ENCODE data around the gene PDE4D. TPM values are rescaled to one million over a fixed set of nuclear protein-coding genes. Genes with fewer than 3 reads are reported as not detected.
"Not testable (repeated sequence)": the region's sequence is repeated elsewhere in the genome, so short reads cannot be mapped to it uniquely, and the experiment has no call there.

The PDE4D gene
- polyA plus RNA-seq, 4 donors, result 17.5 to 31.9 (median 22.8) TPM

DNA sequence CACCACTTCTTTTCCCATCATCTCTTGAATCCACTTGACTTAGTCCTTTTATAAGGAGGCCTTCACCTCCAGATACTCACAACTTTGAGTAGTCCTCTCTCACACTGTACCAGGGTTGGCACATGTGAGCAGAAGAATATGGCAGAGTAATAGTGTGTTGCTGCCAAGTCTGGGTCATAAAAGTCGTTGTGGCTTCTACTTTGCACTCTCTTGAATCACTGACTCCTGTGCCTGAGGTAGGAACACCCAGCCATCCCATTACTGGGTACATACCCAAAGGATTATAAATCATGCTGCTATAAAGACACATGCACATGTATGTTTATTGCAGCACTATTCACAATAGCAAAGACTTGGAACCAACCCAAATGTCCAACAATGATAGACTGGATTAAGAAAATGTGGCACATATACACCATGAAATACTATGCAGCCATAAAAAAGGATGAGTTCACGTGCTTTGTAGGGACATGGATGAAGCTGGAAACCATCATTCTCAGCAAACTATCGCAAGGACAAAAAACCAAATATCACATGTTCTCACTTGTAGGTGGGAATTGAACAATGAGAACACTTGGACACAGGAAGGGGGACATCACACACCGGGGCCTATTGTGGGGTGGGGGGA is 145.4 kb downstream of the PDE4D start:
- DNase-seq (ENCODE audit: low read depth in 4 of 4, low spot score in 3 of 4), result not testable (repeated sequence)

DNA sequence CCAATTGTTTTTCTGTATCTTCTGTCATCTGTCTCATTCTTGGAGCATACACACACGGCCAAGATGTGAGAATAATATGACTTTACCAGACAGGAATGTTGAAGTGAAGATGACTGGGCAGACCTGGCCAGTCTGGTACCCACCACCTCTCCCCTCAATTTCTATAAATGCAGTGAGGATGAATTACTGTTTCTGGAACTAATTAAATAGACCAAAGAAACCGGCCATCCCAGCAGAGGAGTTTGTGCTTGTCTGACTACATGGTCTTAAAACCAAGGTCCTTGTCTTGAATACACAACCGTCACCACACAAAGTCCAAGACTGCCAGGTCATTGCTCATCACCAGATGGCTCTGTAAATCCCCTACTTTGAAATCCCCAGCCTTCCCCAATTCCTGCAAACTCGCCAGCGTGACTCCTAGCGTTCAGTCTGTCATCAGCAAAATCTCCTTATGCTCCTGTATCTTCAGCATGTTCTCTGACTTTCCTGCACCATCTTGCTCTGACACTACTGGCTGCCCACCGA is 147.2 kb downstream of the PDE4D start:
- no peak for DNase-seq (ENCODE audit: low read depth in 4 of 4, low spot score in 3 of 4)

DNA sequence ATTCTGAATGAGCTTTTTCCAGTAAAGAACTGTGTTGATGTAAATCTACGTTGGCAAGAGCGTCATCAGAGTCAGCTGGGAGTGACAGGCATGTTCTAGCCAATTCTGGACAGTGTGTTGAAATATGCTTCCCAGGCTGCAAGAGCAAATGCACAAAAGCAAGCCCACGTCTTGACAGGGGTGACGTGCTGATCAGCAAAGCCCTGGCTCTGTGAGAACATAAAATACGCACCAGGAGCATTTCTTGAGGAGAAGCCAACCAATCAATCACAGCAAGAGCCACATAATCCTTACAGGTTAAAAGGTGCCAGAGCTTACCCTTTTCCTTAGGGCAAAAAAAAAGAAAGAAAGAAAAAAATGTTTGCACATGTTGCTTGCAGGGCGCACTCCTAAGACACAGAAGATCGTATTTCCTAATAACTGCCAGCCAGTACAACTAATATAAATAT is 148.1 kb downstream of the PDE4D start:
- DNase-seq (ENCODE audit: low read depth in 4 of 4, low spot score in 3 of 4), result no peak

DNA sequence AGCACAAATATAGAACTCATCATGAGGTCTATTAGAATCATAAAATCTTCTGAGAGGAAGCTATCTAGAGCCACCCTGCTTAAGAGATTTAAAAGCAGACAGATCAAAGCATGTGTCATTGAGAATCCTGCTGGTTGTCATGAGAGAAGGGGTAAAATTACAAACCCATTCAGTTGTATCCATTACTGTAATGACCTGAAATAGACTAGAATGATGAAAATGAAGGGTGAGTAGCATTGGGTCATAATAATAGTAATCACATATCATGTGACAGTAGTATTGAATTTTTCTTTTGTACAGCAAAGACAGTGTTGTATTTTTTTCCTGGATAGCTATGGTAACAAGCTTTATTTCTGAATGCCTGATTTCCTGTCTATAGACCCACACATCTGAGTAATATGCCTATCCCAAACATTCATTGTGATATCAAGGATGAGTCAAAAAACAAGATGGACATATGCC is 149.0 kb downstream of the PDE4D start:
- no peak for DNase-seq (ENCODE audit: low read depth in 4 of 4, low spot score in 3 of 4)

DNA sequence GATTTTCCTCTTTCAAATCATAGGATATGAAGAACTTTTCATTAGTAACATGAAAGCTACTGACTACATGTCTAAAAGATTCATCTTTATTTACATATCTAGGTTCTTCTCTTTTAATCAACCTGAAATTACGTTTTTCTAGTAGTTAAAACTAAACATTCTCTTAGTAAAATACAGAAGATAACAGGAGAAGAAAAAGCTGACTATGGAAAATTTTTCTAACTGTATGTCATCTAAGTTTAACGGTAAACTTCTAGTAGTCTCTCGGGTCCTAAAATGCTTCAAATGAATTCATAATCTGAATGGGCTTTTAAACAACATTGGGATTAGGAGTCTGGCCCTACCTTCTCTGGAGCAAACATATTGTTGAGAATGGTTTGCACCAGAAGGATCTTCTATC is 151.9 kb downstream of the PDE4D start:
- DNase-seq (ENCODE audit: low read depth in 4 of 4, low spot score in 3 of 4), result no peak

DNA sequence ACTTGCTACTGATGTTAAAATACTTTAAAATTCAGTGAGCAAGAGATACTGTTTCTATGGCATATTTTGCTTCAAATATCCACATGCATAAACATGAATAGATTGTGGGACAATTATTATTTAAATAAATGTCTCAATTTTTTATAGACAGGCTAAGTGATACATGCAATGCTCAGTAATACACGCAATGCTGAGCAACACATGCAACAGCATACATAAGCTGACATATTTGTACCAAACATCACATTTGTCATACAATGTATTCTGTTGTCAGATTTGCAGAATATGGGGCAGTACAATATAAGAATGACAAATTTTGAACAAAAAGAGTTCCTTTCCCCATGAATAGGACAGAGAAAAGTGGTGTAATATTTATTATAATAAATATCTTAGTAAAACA is 155.5 kb downstream of the PDE4D start:
- no peak for DNase-seq (ENCODE audit: low read depth in 4 of 4, low spot score in 3 of 4)

DNA sequence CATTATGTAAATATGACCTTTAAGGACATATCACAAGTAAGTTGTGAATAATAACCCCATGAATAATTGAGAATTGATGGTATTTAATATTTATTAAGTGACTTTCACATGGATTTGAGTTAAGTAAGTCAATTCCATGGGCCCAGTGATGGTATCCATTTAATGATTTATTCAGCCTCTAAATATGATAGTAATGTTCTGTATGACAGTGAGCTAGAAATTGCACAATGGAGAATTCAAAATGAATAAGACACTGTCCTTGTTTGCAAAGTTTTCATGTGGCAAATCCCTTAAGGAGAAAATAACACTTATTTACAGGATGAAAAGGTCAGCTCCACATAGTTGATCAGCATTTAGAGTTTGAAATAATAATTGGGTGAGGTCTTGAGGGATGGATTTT is 160.7 kb downstream of the PDE4D start:
- no peak for DNase-seq (ENCODE audit: low read depth in 4 of 4, low spot score in 3 of 4)

DNA sequence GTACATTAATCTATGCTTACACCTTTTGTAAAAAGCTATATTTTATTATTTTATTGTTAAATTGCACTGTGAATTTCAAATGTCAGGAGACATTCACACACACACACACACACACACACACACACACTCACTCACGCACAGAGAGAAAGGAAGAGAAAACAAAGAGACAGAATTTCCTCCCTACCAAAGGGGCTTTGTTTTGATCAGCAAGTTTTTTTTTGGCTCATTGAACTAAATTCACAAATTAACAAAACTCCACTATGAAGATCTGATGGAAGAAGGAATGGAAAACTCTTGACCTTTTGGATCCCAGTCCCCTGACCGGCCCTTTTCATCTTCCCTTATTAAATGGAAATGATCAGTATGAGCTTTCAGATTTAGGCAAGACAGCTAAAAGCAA is 161.2 kb downstream of the PDE4D start:
- no peak for DNase-seq (ENCODE audit: low read depth in 4 of 4, low spot score in 3 of 4)

DNA sequence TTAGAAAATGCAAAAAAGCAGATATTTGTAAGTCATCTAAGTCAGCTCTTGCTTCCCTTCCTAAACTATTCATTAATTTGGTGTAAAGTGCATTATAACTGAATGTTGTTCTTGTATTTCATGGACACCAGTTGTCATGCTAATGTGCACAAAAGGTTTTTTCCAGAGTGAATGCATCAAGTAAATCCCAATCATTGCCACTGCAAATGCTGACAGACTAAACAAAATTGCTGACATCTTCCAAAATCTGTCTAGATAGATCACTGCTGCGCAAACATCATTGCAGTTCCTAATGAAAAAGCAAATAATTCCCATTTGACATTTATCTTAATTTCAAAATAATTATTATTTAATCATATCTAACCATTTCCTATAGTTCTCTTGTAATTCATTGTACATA is 161.7 kb downstream of the PDE4D start:
- DNase-seq (ENCODE audit: low read depth in 4 of 4, low spot score in 3 of 4), result no peak

DNA sequence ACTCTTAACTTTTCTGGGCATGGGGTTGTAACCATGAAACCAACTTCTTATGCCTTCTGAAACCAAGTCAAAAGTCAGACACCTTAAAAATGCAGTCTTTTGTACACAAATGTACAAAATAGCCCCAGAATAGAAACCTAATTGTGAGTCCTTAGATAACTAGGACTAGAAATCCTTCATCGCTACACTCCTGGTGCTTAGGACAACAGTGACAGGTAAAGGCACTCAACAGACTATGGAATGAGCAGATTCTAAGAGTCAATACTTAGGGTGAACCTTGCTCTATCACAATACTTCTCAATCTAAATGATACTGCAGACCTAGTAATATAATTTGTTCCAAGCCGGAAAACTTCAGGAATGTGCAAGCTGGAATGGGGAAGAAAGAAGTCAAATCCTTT is 163.7 kb downstream of the PDE4D start:
- DNase-seq (ENCODE audit: low read depth in 4 of 4, low spot score in 3 of 4), result no peak

DNA sequence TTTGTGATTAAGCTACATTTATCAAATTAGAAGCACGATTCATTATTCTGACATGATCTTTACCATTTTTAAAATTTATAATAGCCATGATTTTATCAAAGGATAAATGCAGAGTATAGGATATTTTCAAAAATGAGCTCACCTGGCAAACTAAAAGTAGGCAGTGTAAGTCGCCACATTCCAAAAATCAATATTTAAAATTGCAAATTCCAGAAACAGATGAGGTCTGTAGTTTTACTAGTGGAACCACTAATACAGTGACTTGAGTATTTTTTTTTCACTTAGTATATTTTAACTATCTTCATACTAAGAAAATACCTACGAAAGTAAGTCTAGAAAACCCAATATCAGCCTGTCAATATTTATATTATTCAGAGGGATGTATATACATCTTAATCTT is 164.2 kb downstream of the PDE4D start:
- no peak for DNase-seq (ENCODE audit: low read depth in 4 of 4, low spot score in 3 of 4)

DNA sequence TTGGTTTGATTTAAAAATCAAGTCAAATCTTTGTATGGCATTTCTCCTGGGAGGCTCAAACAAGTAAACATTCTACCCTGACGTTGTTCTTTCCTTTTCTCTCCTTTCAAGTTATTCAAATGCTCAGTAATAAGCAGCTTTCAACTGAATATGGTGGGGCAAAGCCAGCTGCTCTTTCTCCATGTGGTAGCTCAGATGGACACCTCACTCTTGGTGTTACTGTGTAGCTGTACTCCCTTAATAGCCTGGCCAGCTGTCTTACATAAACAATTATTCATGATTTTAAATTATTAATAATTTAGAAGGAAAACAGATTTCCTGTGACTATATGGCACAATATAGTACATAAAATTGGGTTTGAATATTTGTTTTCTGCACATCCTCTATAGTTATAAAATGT is 165.2 kb downstream of the PDE4D start:
- no peak for DNase-seq (ENCODE audit: low read depth in 4 of 4, low spot score in 3 of 4)

DNA sequence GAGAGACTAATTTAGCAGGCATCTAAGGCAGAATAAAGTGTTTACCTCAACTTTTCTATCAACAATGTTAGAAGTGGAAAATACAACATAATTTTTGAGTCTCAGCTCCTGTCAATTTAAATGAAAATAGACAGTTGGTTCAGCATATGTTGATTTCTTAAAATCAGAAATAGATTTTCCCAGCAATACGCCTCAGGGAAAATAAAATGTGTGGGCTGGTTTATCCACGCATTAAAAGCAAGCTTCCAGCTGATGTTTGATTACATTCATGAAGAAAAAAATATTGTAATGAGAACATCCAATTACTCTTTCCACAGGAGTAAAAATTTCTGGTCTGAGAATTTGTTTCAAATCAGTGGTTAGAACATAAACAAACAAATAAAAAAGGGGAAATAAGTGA is 166.3 kb downstream of the PDE4D start:
- DNase-seq (ENCODE audit: low read depth in 4 of 4, low spot score in 3 of 4), result no peak

DNA sequence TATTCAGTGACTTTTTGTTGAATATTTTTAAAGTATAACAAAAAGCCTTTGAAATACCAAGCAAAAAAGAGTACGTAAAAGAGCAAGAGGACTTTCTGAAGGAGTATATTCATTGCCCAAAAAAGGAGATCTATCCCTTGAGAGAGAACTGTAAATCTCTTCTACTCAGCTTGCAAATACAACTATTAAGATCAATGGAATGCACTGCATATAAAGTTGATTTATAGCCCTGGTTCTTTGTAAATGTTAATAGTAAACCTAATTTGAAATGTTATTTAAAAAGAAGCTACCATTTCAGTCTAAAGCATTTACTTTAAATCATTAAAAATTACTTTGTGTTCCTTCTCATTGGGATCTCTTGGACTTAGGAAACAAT is 168.1 kb downstream of the PDE4D start:
- DNase-seq (ENCODE audit: low read depth in 4 of 4, low spot score in 3 of 4), result peak in 2 of 4 donors; percentile 34 to 37

DNA sequence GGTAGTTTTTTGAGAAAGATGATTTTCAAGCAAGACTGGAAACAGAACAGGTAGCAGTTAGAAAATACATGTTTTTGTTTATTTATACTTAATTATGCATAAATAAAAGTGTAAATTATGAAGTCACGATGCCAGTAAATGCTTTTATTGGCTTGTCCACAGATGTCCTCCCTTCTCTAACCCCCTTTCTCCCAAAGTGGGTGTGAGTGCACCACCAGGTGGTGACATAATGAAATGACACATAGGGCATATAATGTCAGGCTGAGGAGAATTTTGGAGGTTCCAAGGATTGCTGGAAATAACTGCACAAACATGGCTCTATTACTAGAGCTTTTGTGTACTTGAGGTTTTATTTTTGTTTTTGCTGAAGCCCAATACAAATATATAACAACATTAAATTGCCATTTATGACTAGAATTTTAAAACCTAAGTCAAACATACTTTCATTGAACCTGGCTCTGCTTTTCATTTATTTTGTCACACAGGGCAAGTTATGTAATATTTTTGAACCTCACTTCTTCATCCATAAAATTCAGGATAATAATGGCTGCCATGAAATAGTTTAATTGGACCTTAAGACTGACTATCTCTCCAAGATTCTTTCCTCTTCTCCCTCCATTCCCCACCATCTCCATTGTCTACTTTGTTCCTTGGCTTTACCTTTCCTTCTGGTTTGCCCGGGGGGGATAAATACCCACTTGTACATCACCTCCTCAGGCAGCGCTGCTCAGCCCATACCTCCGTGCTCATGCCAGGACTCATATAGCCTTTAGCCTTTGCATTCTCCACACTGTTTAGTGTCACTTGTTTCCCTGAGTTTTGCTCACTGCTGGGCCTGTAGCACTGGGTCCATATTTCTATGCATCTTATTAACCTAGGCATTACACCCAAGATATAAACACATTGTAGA is 168.8 kb downstream of the PDE4D start:
- no peak for DNase-seq (ENCODE audit: low read depth in 4 of 4, low spot score in 3 of 4)

DNA sequence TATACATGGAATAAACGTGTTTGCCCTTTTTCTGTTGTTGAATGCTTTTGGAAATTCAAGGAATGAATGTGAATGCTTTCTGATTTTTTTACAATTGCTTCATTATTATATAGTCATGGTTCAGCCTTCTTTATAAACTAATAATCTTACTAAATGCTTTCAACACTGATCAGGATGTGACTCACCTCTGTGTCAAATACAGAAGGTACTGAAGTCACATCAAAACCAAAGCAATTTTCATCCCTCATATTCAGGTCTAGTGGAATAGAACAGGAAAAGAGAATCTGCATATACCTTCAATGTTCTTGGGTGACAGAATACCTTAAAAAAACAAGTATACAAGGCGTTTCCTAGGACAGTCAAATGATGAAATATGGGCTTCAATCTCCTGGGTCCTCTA is 170.7 kb downstream of the PDE4D start:
- DNase-seq (ENCODE audit: low read depth in 4 of 4, low spot score in 3 of 4), result no peak

DNA sequence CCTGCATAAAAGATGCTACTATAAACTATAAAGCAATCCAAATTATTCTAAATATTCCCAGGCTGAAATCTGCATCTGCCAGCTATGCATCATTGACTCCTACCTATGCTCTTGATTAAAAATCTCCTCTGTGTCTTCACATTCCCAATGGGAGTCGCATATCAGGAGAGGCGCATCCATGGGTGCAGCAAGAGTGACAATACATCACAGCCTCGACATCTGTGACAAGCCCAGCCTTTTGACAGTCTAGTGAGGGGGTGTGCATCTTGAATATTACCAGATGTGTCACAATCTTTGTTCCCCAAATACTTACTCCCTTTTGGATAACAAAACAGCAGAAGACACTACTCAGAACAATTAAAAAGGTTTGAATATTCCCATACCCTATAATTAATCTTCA is 171.8 kb downstream of the PDE4D start:
- DNase-seq (ENCODE audit: low read depth in 4 of 4, low spot score in 3 of 4), result no peak

DNA sequence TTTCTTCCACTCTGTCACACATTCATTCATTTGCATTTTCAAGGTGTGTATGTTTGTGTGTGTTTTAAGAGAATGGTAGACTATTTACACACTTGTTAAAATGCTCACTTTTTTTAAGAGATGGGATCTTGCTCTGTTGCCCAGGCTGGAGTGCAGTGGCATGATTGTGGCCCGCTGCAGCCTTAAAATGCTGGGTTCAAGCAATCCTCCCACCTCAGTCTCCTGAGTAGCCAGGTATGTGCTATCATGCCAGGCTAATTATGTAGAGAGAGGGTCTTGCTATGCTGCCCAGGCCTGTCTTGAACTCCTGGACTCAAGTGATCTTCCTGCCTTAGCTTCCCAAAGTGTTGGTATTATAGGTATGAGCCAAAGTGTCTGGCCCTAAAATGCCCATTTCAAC is 173.5 kb downstream of the PDE4D start:
- no peak for DNase-seq (ENCODE audit: low read depth in 4 of 4, low spot score in 3 of 4)

DNA sequence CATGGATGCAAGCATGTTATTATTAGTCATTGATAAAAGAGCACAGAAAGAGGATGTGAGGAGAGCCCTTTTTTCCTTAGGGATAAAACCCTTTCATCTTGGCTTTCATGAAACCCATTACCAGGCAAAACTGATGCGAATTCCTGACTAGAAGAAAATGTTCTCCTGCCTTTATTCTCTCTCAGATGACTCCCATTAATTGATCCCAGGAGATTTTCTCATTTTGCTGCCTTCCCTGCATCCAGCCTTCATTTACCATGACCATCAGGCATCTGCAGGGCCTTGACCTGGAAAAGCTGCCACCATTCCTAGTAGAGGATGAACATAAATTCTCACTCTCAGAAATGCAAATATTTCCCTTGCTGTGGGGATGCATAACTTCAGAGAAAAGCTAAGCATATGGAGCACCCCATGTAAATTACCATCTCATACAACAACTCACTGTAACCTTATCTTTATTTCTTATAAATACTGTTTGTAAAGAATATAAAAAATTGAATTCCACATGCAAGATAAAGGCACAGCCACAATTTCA is 176.5 kb downstream of the PDE4D start:
- no peak for DNase-seq (ENCODE audit: low read depth in 4 of 4, low spot score in 3 of 4)

DNA sequence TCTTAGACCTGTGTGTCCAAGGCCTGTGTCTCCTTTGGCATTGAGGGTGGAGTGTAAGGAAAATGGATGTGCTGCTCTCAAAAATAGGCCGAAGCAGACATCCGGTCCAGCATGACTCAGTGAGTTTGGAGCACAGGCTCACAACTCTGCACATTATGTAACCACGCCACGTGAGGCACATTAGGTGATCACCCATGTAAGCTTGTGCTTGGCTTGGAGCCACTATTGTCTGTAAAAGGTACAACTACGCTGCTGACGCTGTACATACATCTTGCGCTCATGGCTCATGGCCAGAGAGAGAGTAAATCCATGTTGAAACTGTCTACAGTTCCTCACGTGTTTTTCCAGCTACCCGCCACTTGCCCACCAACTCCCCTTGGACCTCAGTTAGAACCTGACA is 177.5 kb downstream of the PDE4D start:
- no peak for DNase-seq (ENCODE audit: low read depth in 4 of 4, low spot score in 3 of 4)

DNA sequence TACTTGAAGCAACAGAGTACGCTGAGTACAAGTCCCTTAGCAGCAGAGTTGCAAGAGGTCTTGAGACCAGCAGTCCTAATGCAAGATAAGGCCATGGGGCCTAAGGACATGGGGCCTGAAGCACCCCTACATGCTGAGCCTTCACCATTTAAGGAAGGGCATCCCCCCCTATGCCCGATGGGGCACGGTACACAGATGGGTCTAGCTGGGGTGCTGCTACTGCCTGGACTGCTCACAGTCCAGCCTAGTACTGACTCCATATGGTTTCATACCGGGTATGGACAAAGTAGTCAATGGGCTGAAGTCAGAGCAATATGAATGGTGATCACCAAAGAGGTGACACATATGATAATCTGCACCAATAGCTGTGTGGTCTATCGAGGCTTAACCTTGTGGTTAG is 178.3 kb downstream of the PDE4D start:
- DNase-seq (ENCODE audit: low read depth in 4 of 4, low spot score in 3 of 4), result no peak

DNA sequence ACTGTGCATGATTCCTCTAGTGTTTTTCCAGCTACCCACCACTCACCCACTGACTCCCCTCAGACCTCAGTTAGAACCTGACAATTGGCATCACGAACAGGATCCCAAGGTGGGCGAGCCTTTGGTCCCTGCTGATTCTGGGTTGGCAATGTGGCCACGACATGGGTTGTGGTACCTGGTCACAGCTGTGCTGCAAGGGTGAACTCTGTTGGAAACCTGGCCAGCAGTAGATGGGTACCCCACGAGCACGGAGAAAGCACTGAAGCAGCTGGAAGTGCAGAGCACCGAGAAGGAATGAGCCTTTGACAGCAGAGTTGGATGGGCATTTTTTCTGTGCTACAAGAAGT is 180.1 kb downstream of the PDE4D start:
- DNase-seq (ENCODE audit: low read depth in 4 of 4, low spot score in 3 of 4), result no peak

Measured in left renal pelvis (tissue), 4 donors.